ENCODE data around the gene PCDHGA1.
A peak's percentile ranks its signal among the peaks of the same experiment; 100 is the strongest.

Gene PCDHGA1

GRCh38 chr5:141495453-141495811, 165.1 kb downstream of the PCDHGA1 start:
- POLR2A ChIA-PET: interaction anchor here (1.1 kb wide), 1 partner anchor 23 kb away, joined by 4 read pairs; no protein-coding TSS in a partner anchor
- CTCF ChIA-PET: interaction anchor here (1.1 to 4.7 kb wide), 5 partner anchors 17 to 83 kb away, joined by 4 to 31 read pairs (median 7); partner anchors contain the start of genes PCDHGA10 and PCDHGC3
- DNase-seq (ENCODE audit: extremely low spot score): no peak
- no peak for TF ChIP-seq CTCF (IDR thresholded peaks at IDR 0.05; ENCODE audit: control extremely low read depth, extremely low read depth, low read depth, missing control alignments)

DNA sequence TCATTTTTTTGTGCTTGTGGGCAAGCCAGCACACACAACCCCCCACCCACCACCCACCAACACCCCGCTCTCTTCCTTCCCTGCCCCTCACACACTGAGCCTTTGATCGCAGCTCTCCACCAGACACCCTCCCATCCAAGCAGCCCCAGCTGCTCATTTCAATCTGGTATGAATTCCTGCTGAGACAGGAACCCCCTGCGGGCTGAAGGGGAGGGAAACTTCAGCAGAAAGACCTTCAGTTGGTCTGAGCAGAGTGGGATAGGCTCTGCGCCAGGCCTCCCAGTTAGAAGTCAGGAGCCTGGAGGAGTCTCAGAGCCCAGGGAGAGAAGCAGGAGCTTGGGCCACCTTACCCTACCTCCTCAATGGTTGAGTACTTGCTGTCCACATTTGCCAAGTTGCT, 165.7 kb downstream of the PCDHGA1 start:
- ChIA-PET CTCF (interaction anchor here (1.0 to 3.2 kb wide), 7 partner anchors 13 to 83 kb away, joined by 4 to 15 read pairs (median 6); partner anchors contain the start of genes PCDHGA10 and PCDHGC3), POLR2A (interaction anchor here (1.1 kb wide), 1 partner anchor 23 kb away, joined by 4 read pairs; no protein-coding TSS in a partner anchor)
- no peak for TF ChIP-seq CTCF (IDR thresholded peaks at IDR 0.05; ENCODE audit: control extremely low read depth, extremely low read depth, low read depth, missing control alignments)
- DNase-seq (ENCODE audit: extremely low spot score): no peak

GRCh38 chr5:141501761-141502160, 171.4 kb downstream of the PCDHGA1 start:
- no peak for TF ChIP-seq CTCF (IDR thresholded peaks at IDR 0.05; ENCODE audit: control extremely low read depth, extremely low read depth, low read depth, missing control alignments)
- CTCF ChIA-PET: interaction anchor here (0.6 to 3.4 kb wide), 5 partner anchors 9 to 84 kb away, joined by 3 to 36 read pairs (median 3); partner anchors contain the start of gene PCDHGB7
- POLR2A ChIA-PET: no interaction called here
- no peak for DNase-seq (ENCODE audit: extremely low spot score)

DNA sequence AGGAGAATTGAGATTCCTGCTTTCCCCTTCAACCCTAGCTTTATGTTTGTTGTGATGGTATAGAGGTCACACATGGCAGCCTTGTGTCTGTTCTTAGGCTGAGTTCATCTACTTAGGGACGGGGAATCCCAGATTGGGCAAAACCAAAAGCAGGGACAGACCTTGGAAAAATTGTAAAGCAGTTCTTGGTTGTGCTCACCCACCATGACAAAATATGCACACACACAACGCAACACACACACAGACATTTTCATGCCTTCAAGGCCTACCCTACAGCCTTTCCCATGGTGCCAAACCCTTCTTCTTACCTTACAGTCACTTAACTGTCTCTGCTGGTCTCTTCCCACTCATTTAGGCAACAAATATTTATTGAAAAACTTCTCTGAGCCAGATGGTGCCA, 173.4 kb downstream of the PCDHGA1 start:
- CTCF ChIA-PET: interaction anchor here (1.1 to 14.6 kb wide), 4 partner anchors 9 to 183 kb away, joined by 3 to 214 read pairs (median 8); partner anchors contain the start of gene TAF7
- POLR2A ChIA-PET: no interaction called here

DNA sequence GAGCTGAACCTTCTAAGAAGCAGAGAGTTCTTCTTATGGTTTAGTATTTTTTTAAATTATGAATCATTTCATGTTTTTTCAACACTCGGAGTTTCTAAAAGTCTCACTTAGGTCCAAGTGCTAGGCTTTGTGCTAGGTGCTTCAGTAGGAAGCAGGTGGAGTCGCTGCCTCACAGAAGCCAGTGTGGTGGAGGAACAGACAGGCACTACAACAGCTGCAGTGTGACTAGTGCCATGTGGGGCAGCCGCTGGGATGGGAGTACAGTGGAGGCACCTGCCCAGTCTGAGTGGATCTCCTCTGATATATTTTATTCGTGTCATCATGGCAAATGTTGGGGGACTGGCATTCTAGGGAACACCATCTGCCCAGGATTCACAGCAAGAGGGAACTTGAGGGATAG, 173.9 kb downstream of the PCDHGA1 start:
- ChIA-PET CTCF (interaction anchor here (1.0 to 14.8 kb wide), 7 partner anchors 9 to 88 kb away, joined by 3 to 214 read pairs (median 11); partner anchors contain the start of genes PCDHGA10, PCDHGA11, PCDHGB7 and PCDHGC3), POLR2A (no interaction called here)
- peak; percentile 9 for DNase-seq (ENCODE audit: extremely low spot score)
- no peak for TF ChIP-seq CTCF (IDR thresholded peaks at IDR 0.05; ENCODE audit: control extremely low read depth, extremely low read depth, low read depth, missing control alignments)

More for the DNA sequence above, 173.4 kb downstream of the PCDHGA1 start:
- TF ChIP-seq CTCF (IDR thresholded peaks at IDR 0.05; ENCODE audit: control extremely low read depth, extremely low read depth, low read depth, missing control alignments): no peak
- peak; percentile 17 for DNase-seq (ENCODE audit: extremely low spot score)

GRCh38 chr5:141506381-141507155, 176.3 kb downstream of the PCDHGA1 start:
- CTCF ChIA-PET: interaction anchor here (1.1 to 14.8 kb wide), 15 partner anchors 9 to 176 kb away, joined by 3 to 214 read pairs (median 7); partner anchors contain the start of genes PCDHGA1, PCDHGA10, PCDHGA11 and PCDHGB7

More at GRCh38 chr5:141506381-141507155, 176.3 kb downstream of the PCDHGA1 start:
- TF ChIP-seq CTCF (IDR thresholded peaks at IDR 0.05; ENCODE audit: control extremely low read depth, extremely low read depth, low read depth, missing control alignments): no peak
- POLR2A ChIA-PET: no interaction called here
- no peak for DNase-seq (ENCODE audit: extremely low spot score)

All from GM10248 (cell line).